ENCODE measurements around the gene SPDEF. TPM values are rescaled to one million over a fixed set of nuclear protein-coding genes. Genes with fewer than 3 reads are reported as not detected.

Gene SPDEF
- total RNA-seq, 2 experiments from 2014 or later: not detected

DNA sequence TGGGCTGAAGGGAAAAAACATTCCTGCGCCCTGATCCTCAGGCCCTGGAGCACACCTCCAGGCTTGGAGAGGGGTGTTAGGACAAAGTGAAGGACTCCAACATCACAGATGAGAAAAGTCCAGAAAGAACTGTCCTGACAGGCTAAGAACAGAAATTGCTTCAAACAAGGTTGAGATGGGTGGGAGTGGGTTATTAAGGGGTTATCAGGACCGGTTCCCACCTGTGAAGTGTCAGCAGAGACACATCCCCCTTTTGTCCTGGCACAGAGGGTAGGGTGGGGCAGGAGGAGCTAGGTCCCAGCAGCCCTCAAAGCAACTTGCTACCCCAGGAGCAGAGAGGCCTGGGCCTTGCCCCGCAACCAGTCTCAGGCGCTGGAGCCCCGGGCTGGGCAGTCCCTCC lies 3.5 kb downstream of the SPDEF start:
- CTCF ChIA-PET: no interaction called here

DNA sequence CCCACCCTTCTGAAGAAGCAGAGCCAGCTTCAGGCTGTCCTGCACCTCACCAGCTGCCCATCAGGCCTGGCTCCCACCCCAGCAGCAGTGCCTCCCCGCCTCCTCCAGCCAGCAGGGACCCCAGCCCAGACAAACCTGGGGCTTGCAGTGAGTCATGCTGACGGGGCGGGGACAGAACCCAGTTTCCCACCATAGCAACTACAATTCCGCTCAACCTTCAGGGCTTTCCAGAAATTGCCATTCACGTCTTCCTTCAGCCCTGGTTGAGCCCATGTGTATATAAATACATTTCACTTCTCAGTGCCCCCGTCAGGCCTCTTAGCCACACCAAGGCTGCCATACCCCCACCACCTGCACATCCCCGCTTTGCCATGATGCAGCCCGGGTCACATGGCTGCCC lies 4.4 kb downstream of the SPDEF start:
- CTCF ChIA-PET: no interaction called here

More for the DNA sequence above, 3.5 kb downstream of the SPDEF start:
- POLR2A ChIA-PET: no interaction called here

DNA sequence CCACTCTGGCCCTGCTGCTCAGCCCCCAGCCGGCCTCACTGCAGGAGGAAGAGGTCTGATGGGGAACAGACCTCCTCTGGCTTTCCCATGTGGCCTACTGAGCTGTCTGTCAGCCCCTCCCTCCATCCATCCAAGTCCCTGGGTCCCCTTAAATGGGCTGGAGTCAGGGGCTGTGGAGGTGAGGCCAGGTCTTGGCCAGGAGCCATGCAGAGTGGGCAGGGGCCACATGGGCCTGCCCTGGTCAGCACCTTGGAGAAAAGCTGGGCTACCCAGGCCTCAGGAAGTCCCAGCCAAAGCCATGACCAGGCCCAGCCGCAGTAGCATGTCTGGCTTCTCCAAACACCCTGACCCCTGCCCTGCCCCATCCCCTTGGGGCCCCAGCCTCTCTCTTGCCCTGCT lies 6.3 kb downstream of the SPDEF start:
- ChIA-PET CTCF (no interaction called here), POLR2A (no interaction called here)

More for the DNA sequence above, 4.4 kb downstream of the SPDEF start:
- POLR2A ChIA-PET: no interaction called here

DNA sequence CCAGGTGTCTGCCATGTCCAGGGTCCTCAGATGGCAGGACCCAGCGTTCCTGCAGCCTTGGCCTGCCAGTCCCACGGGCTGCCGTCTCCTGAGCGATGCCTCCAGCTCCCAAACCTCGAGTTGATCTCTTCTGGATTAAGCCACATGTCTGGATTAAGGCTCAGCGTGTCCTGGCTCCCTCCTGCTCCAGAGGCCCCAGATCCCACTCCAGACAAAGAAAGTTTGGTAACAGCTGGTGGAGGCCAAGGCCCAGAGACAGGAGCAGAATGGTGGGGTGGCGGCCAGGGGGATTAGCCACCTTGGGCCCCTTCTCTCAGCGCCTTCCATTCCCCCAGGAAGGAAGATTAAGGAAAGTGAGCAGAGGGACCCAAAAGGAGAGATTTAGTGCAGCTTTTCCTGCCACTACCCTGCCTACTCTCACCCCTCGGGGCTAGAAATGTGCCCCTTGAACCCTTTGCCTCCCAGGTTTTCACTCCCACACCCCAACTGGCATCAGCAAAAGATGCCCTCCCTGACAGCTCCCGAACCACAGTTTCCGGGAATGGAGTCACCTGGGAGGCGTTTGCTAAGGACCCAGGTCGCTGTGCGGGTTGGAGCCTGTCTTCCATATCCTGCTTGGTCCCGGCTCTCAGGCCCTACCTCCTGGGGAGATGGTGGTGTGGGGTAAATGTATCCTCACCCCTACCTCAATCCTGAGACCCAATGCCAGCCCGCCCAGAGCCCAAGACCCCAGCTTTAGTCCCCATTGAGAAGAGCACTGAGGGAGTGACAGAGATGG lies 6.9 kb downstream of the SPDEF start:
- ChIA-PET POLR2A (no interaction called here), CTCF (no interaction called here)

DNA sequence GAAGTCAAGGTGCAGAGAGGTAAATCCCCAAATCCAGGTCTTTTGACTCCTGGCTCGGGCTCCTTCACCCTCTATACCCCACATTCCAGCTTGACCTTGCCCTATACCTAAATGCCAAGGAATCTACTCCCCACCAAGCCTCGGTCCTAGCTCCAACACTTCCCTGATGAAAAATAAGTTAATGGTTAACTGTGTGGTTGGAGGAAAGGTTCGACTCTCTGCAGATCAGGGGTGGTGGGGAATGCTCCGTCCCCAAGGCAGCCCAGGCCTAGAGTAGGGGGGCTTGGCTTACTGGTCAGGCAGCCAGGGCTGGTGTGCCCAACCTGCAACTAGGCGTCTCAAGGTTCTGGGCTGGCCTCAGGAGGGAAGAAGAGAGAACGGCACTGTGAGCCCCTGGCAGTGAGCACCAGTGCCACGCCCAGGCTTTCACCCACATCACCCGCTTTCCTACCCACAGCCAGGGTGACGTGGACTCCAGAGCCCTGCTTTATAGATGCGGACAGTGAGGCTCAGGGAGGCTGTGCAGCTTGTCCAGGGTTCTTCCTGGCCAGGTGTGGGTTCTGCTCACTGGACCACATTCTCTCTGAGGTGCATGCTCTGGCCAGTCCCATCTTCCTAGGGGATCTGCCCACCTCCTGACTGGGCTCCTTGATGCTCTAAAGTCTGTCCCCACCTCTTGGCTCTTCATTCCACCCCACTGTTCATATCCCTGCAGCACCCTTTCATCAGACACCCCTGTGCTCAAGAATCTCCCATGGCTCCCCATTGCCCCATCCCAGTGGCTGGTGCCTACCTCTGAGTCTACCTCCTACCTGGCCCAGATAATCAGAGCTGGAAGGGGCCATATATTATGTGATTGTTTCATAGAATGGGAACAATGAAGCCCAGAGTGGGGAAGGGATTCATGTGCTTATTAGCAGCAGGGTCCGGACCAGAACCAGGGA lies 8.2 kb downstream of the SPDEF start:
- CTCF ChIA-PET: no interaction called here
- POLR2A ChIA-PET: no interaction called here

DNA sequence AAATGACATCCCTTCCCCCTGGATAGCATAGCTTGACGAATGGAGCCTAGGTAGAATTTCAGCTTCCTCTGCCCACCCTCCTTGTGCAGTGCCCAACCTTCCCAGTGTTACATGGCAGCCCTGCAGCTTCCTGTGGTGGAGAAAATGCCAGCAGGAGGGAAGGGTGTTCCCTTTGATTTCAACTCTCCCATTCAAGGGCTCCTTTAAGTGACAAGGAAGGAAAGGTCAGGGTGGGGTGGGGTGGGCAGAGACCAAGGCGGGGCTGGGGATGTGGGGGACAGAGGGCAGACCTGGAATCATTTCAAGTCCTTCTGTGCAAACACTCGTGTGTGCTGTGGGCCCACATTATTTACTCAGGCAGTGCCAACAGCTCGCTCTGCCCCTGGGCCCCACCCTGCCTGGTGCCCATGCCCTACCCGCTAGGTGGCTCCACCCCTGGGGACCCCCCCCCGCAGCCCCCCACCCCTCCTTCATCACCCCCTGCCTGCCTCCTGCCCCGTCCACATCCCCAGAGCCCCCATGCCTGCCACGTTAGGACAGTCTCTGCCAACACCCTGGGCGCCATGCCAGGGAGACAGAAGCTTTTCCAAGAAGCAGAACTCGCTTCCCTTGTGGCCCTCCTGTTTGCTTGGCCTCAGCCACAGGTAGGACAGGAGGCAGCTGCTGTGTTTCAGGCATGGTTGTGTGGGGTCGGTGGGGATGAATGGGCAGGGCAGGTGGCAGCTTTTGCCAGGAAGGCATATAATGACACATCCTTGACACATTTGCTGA lies 9.4 kb downstream of the SPDEF start:
- CTCF ChIA-PET: no interaction called here
- POLR2A ChIA-PET: no interaction called here

DNA sequence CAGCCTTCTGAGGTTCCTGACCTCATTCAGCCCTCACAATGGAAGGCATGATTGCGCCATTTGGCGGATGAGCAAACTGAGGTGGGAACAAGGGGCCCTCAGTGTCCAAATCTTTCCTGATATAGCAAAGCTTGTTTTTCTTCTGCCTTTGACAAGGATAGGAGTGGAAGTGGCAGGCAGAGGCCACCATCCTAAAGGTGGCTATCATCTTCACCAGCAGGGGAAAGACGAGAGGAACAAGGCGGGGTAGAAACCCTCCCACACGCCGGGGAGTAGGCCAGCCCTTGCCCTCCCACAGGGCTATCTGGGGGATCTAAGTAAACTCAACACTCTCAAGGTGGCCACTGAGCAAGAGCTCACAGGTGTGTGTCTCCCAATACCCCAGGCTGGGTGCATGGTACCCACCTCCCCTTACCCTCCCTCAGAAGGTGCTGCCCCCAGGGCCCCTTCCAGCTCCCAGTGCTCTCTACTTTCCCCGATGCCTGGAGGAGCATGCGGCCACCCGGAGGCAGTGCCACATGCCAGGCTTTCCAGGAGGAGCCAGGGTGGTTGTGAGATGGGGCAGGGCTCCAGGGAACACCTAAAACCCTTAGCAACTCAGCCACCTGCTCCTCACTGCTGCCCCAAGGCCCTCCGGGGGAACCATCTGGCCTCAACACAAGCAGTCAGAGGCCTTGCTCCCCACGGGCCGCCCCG lies 11.2 kb downstream of the SPDEF start:
- ChIA-PET CTCF (no interaction called here), POLR2A (no interaction called here)

DNA sequence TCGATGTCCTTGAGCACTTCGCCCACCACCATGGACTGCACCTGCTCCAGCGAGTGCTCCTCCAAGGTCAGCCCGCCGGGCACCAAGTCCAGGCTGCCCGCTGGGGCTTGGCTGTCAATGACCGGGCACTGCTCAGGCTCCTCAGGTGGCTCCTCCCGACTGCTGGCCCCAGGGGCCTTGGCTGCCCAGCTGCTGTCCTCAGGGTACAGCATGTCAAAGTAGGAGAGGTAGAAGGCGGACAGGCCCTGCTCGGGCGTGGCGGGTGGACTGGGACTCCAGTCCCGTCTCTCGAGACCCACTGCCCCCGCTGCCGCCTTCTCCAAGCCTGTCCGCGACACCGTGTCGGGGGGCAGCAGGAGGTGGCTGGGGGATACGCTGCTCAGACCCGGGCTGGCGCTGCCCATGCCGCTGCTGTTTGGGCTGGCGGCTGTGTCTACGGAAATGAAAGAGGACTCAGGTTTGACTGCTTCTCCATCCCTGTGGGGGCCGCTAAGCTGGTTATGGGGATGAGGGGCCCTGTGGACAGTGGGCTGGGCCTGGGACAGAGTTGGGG lies 12.0 kb downstream of the SPDEF start:
- CTCF ChIA-PET: no interaction called here
- POLR2A ChIA-PET: no interaction called here

DNA sequence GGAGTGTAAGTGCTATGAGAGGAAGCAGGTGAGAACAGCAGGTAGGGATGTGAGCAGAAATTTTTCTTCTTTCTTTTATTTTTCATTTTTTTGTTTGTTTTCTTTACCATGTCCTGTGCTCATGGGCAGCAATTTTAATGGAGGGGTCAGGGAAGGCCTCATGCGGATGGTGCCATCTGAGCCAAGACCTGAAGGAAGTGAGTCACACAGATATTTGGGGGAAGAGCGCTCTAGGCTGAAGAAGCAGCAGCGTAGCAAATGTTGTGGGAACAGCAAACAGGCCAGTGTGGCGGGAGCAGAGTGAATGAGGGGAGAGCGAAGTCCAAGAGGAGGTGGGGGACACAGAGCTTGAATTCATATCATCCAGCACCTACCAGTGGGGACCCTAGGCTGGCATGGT lies 12.7 kb downstream of the SPDEF start:
- CTCF ChIA-PET: no interaction called here
- POLR2A ChIA-PET: no interaction called here

DNA sequence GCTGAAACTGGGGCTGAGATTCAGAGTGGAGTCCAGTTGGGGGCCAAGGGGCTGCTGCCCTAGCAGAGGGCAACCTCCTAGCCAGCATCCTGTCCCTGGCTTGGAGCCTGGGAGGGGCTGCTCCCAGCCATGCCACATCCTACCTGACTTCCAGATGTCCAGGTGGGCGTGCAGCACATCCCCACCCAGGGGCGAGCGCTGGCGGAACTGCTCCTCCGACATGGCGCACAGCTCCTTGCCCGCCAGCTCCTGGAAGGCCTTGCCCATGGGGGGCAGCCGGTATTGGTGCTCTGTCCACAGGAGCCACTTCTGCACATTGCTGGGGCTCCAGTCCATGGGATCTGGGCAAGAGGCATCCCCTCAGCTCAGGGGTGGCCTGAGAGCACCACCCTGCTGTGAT lies 15.3 kb downstream of the SPDEF start:
- ChIA-PET POLR2A (no interaction called here), CTCF (interaction anchor here (0.7 kb wide), 1 partner anchor 962 kb away, joined by 5 read pairs; no protein-coding TSS in a partner anchor)

DNA sequence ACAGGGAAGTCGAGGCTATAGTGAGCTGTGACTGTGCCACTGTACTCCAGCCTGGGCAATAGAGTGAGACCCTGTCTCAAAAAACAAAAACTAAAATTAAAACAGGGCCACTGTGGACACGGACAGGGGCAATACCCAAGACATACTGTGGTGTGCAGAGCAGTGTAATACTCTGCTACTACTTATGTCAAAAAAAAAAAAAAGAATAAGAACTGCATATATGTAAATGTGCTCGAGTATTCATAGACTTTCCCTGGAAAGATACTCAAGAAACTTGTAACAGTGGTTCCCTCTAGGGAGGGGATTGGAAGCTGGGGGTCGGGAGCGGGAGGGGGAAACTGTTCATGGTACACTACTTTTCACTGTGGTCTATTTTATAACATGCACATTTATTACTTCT lies 15.9 kb downstream of the SPDEF start:
- ChIA-PET CTCF (interaction anchor here (0.7 kb wide), 1 partner anchor 961 kb away, joined by 5 read pairs; no protein-coding TSS in a partner anchor), POLR2A (no interaction called here)

DNA sequence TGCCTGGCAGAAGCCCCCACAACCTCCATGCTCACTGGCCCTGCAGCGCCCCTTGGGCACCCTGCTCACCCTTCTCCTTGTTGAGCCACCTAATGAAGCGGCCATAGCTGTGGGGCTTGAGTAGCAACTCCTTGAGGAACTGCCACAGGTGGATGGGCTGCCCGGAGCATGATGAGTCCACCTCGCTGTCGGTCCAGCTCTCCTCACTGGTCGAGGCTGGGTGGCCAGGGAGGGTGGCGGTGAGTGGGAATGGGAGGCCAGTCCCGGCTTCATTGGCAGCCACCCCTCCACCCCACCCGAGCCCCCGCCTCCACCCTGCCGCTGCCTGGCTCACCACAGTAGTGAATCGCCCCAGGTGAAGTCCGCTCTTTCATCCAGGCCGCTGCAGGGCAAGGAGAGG lies 16.9 kb downstream of the SPDEF start:
- ChIA-PET POLR2A (no interaction called here), CTCF (no interaction called here)

DNA sequence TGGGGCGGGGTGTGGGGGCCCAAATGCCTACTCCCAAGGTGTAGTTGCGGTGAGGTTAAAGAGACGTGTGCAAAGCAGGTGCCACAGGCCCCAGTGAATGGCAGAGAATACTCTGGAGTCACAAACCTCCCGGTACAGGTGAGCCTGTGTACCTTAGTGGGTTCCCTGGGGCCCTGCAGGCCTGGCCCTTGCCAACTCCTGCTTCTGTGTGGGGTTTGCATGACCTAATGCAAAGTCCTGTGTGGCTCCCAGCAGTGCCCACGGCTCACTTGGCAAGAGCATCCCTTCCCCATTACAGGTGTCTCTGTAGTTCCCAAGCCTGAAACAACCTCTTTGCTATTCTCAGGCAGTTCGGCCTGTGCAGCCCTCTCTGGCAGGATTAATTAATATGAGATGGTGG lies 17.5 kb downstream of the SPDEF start:
- ChIA-PET POLR2A (no interaction called here), CTCF (no interaction called here)

DNA sequence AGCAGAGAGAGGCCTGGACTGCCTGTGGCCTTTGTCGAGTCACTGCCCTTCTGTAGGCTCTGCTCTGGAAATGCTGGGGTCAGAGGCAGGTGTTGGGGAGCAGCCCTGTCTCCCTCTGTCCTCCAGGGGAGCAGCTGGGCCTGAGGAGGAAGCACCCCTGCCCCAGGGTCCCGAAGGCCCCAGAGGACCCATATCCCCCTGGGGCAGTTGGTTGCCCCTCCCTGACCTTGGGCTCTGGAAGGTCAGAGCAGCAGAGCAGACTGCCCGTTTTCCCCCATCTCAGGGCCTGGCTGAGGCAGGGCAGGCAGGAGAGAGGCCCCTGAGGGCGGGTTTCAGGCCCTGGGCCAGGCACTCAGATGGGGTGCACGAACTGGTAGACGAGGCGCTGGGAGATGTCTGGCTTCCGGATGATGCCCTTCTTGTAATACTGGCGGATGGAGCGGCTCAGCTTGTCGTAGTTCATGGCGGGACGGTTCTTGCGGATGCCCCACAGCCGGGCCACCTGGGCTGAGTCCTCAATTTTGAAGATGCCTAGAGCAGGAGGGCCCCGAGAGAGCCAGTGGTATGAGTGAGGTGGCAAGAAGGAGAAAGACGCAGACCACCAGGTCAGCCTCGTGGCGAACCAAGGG lies 18.1 kb downstream of the SPDEF start:
- ChIA-PET CTCF (no interaction called here), POLR2A (no interaction called here)

DNA sequence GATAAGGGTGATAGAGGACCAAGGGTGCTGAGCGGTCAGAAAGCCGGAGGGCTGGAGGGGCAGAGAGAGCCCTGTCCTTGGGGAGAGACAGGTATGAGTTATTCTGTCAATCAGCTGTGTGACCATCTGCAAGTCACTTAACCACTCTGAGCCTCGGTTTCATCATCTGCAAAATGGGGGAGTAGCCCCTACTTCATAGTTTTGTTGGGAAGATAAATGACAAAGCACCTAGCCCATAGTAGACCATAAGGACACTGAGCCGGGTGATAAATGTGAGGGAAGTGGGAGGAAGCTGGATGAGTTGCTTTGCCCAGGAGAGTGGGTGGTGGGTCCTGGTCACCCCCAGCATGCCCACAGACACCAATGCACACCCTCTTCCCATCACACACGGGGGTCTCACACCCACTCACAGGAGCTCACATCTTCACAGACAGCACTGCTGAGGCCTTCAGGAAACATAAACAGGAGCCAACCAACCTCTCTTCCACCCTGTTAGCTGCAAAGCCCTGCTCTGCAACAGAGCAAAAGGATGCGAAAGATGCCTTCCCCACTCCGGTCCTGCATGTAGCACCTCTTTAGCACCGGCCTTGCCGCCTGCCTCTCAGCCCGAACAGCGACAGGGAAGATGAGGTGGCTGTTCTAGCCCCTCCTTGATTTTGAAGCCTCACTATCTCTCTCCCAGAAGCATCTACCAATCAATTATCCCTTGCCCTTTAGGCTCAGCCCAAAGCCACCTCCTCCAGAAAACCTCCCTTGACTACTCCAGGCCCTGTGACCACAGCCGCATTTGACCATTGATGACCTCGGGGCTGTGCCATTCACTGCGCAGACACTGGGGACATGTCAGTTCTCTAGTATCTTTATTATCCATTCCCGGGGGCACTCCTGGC lies 18.9 kb downstream of the SPDEF start:
- ChIA-PET POLR2A (no interaction called here), CTCF (no interaction called here)

DNA sequence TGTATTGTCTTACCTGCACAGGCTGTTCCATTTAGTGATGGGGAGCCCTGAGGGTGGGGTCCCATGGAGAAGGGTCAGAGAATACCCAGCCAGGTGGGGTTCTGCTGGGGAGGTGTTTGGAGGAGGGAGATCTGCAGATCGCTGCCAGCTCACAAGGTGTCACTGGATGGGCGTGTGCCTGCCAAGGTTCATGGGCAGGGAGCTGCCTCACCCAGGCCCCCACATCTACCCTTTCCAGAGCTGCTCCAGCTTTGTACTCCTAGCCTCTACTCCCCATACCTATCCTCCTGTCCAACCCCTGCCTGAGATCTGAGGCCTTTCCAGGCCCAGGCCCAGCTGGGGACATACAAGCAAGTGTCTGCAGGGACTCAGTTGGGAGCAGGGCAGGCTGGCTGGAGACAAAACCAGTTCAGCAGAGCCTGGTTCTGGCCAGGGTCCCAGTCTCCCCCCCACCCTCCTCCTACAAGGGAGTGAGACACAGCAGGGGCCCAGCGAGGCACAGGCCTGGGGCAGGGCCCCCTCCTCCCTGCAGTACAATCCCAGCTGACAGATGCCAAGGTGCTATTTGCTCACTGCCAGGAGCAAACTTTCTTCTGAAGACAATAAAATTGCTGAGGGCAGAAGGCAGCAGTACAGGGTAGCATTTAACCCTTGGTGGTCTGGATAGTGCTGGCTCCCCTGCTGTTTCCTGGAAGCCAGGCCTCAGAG lies 19.7 kb downstream of the SPDEF start:
- ChIA-PET POLR2A (no interaction called here), CTCF (no interaction called here)

DNA sequence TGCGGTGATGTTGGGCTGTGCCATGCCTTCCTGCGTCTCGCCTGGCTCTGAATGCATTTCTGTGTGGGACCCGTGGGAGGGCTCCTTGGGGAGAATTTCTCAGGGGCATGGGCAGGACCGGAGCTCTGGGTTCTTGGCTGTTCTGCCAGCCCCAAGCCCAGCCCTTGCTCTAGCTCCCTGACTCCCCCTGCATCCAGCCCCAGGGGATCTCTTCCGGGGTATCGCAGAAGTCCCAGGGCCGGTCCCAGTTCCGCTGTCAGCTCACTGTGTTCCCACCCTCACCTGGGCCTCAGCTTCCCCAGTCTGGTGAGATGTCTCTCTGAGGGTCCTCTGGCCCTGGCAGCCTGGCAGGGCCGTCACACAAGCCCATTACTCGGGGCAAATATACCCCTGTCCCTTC lies 20.5 kb downstream of the SPDEF start:
- CTCF ChIA-PET: no interaction called here
- POLR2A ChIA-PET: no interaction called here

DNA sequence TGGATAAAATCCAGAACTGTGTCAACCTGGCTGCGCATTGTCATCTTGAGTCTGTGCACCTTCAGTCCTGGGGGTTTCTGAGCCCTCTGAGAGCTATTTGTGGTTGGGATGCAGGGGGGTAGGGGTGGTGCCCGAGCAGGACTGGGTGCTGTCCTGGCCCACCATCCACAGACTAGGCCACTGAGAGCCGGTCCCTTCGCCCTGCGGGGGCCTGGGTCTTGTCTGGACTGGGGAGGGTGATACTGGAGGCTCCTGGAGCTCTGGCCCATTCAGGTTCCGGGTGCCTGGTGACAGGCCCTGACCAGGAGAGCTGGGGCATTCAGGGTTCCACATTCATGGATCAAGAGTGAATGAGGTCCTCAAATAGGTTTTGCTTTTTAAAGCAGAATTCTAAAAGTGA lies 20.9 kb downstream of the SPDEF start:
- ChIA-PET CTCF (no interaction called here), POLR2A (no interaction called here)

Data from activated CD8-positive, alpha-beta memory T cell treated with anti-CD3 and anti-CD28 coated beads for 36 hours (primary cell).